A549 treated with CORT108297 at 1 μM for 4 hours (cell line): ENCODE data around the gene PTGS1. TPM values are rescaled to one million over a fixed set of nuclear protein-coding genes. Genes with fewer than 3 reads are reported as not detected.

Source experiments
- total RNA-seq: library from RNA; stranded (reverse); fragments of 200-300 nt; extraction: Qiagen RNA extraction; gene quantifications from 5 replicates; pipeline ENCODE4 v1.2.3, GENCODE V29; 2022

Gene PTGS1
- 1.0 to 1.5 TPM (median 1.3 TPM) in 5 replicates for total RNA-seq

DNA sequence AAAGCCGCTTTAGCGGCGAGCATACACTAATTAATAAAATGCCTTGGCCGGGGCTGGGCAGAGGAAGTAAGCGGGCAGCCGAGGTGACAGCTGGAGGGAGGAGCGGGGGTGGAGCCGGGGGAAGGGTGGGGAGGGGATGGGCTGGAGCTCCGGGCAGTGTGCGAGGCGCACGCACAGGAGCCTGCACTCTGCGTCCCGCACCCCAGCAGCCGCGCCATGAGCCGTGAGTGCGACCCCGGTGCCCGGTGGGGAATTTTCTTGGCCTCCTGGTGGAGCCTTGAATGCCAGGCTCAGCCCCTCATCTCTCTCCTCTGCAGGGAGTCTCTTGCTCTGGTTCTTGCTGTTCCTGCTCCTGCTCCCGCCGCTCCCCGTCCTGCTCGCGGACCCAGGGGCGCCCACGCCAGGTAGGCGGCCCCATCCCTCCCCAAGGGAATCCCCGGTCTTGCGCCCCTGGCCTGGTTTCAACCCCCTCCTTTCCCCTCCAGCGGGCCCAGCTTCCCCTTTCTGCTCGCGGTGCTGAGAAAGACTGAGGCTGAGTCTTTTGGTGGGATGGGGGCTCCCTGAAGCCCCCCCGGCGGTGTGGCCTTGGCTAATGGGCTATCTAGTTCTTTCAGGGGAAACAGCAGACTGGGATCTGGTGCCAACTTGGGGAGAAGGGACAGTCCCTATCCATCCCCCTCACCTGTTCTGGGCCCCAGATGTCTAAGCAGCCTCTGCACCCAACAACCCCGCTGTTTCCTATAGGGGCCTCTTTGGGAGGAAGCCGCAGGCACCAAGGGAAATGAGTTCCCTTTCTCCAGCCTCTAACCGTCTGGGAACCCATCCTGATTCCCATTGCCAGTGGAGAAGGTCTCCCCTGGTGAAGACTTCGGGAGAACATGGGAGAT is at the start of gene PTGS1:
Gene PTGS1 (plus strand): TSS at position 156 of the 887 bp plus-strand sequence. CDS start 61 bp downstream, at position 217.

Other genes starting within 250 kb of the PTGS1 start
- gene NDUFA8, start 211.2 kb upstream of the PTGS1 start, total RNA-seq: 99.4 to 120 TPM (median 109 TPM) in 5 replicates
- not detected in 5 replicates for gene MORN5, start 211.1 kb upstream of the PTGS1 start, total RNA-seq
- gene LHX6, start 142.1 kb upstream of the PTGS1 start, total RNA-seq: 0.41 to 0.61 TPM (median 0.44 TPM) in 5 replicates
- gene RBM18, start 106.2 kb upstream of the PTGS1 start, total RNA-seq: 14.4 to 20.8 TPM (median 19.6 TPM) in 5 replicates
- 62.9 to 83.8 TPM (median 64.0 TPM) in 5 replicates for gene MRRF, start 106.1 kb upstream of the PTGS1 start, total RNA-seq
- gene OR1J1, start 106.9 kb downstream of the PTGS1 start, total RNA-seq: not detected in 5 replicates
- not detected in 5 replicates for gene OR1J2, start 139.8 kb downstream of the PTGS1 start, total RNA-seq
- gene OR1J4, start 148.1 kb downstream of the PTGS1 start, total RNA-seq: 0.10 to 0.13 TPM in 2 of 5 replicates, not detected in the others
- not detected in 5 replicates for gene OR1N1, start 156.3 kb downstream of the PTGS1 start, total RNA-seq
- not detected in 5 replicates for gene OR1N2, start 182.1 kb downstream of the PTGS1 start, total RNA-seq
- not detected in 5 replicates for gene OR1L8, start 212.4 kb downstream of the PTGS1 start, total RNA-seq
- gene OR1Q1, start 243.7 kb downstream of the PTGS1 start, total RNA-seq: 0.15 TPM in 1 of 5 replicates, not detected in the others